GM19452 (cell line): ENCODE measurements around the gene MAFF.
"Not testable (repeated sequence)": the region's sequence is repeated elsewhere in the genome, so short reads cannot be mapped to it uniquely, and the experiment has no call there.

Experiments
- ATAC-seq: cut with Tn5 transposase; IDR thresholded peaks from one replicate; pipeline ENCODE4 v1.9.1; 2021; ENCODE audit not compliant: unreplicated experiment

The MAFF gene

GRCh38 chr22:38201711-38202436 lies at the start of gene MAFF:
MAFF (plus strand) TSS chr22:38201994; CDS start chr22:38213854, 11,860 bp downstream.
- ATAC-seq, result peak; percentile 55

- ATAC-seq, result no peak
Measured at GRCh38 chr22:38153821-38154562, 47.8 kb upstream of the MAFF start.

- ATAC-seq, result not testable (repeated sequence)
Measured at GRCh38 chr22:38154563-38154915, 47.3 kb upstream of the MAFF start.

- ATAC-seq, result no peak
Measured at GRCh38 chr22:38155703-38156102, 46.1 kb upstream of the MAFF start.

- no peak for ATAC-seq
Measured at GRCh38 chr22:38162881-38163843, 38.6 kb upstream of the MAFF start.

- no peak for ATAC-seq
Measured at GRCh38 chr22:38163844-38164550, 37.8 kb upstream of the MAFF start.

GRCh38 chr22:38164551-38164918 lies 37.3 kb upstream of the MAFF start:
- ATAC-seq, result no peak

GRCh38 chr22:38165922-38166593 lies 35.7 kb upstream of the MAFF start:
- no peak for ATAC-seq

- ATAC-seq, result no peak
Measured at GRCh38 chr22:38167988-38168407, 33.8 kb upstream of the MAFF start.

- ATAC-seq, result no peak
Measured at GRCh38 chr22:38169116-38169515, 32.7 kb upstream of the MAFF start.

- no peak for ATAC-seq
Measured at GRCh38 chr22:38170469-38170868, 31.3 kb upstream of the MAFF start.

GRCh38 chr22:38171927-38172831 lies 29.6 kb upstream of the MAFF start:
- no peak for ATAC-seq

GRCh38 chr22:38172832-38173640 lies 28.8 kb upstream of the MAFF start:
- ATAC-seq, result no peak

- ATAC-seq, result no peak
Measured at GRCh38 chr22:38173641-38173906, 28.2 kb upstream of the MAFF start.

GRCh38 chr22:38174626-38175025 lies 27.2 kb upstream of the MAFF start:
- ATAC-seq, result no peak

GRCh38 chr22:38175206-38176118 lies 26.3 kb upstream of the MAFF start:
- no peak for ATAC-seq

GRCh38 chr22:38176170-38176741 lies 25.5 kb upstream of the MAFF start:
- ATAC-seq, result no peak
